ENCODE data around the gene VWA8. TPM values are rescaled to one million over a fixed set of nuclear protein-coding genes. Genes with fewer than 3 reads are reported as not detected.

The VWA8 gene
- total RNA-seq, 1 donor from 2014 or later, result 15.8 TPM

- Mint-ChIP-seq H3K4me1 (ENCODE audit: unreplicated experiment) (peaks cover 28% of the 10 kb centered on the region), H3K36me3 (ENCODE audit: unreplicated experiment) (peaks cover 13% of the 10 kb centered on the region), H3K27ac (ENCODE audit: unreplicated experiment) (no peak overlapping the region), H3K9me3 (ENCODE audit: unreplicated experiment) (peaks cover 6% of the 10 kb centered on the region), H3K27me3 (ENCODE audit: unreplicated experiment) (no peaks in the 10 kb centered on the region), H3K4me3 (ENCODE audit: unreplicated experiment) (no peak overlapping the region)
- DNase-seq (ENCODE audit: extremely low spot score, unreplicated experiment), result no peak
- TF ChIP-seq CTCF (IDR thresholded peaks at IDR 0.05), result no peak
Observed at GRCh38 chr13:41833201-41833600, 127.7 kb downstream of the VWA8 start.

- H3K4me3 Mint-ChIP-seq (ENCODE audit: unreplicated experiment), result no peak overlapping the region
- H3K27me3 Mint-ChIP-seq (ENCODE audit: unreplicated experiment), result no peaks in the 10 kb centered on the region
- DNase-seq (ENCODE audit: extremely low spot score, unreplicated experiment), result no peak
- H3K27ac Mint-ChIP-seq (ENCODE audit: unreplicated experiment), result peak overlapping the region; percentile 76
- H3K4me1 Mint-ChIP-seq (ENCODE audit: unreplicated experiment), result peaks cover 51% of the 10 kb centered on the region
- no peak for TF ChIP-seq CTCF (IDR thresholded peaks at IDR 0.05)
- H3K36me3 Mint-ChIP-seq (ENCODE audit: unreplicated experiment), result peaks cover 7% of the 10 kb centered on the region
- no peaks in the 10 kb centered on the region for H3K9me3 Mint-ChIP-seq (ENCODE audit: unreplicated experiment)
Observed at GRCh38 chr13:41827507-41828213, 133.2 kb downstream of the VWA8 start.

GRCh38 chr13:41825691-41826090, 135.2 kb downstream of the VWA8 start:
- TF ChIP-seq CTCF (IDR thresholded peaks at IDR 0.05), result no peak
- H3K27me3 Mint-ChIP-seq (ENCODE audit: unreplicated experiment), result no peaks in the 10 kb centered on the region
- DNase-seq (ENCODE audit: extremely low spot score, unreplicated experiment), result no peak
- peaks cover 10% of the 10 kb centered on the region for H3K36me3 Mint-ChIP-seq (ENCODE audit: unreplicated experiment)
- peak overlapping the region; percentile 76 for H3K27ac Mint-ChIP-seq (ENCODE audit: unreplicated experiment)
- no peaks in the 10 kb centered on the region for H3K9me3 Mint-ChIP-seq (ENCODE audit: unreplicated experiment)
- peaks cover 52% of the 10 kb centered on the region for H3K4me1 Mint-ChIP-seq (ENCODE audit: unreplicated experiment)
- H3K4me3 Mint-ChIP-seq (ENCODE audit: unreplicated experiment), result no peak overlapping the region

- H3K27me3 Mint-ChIP-seq (ENCODE audit: unreplicated experiment), result no peaks in the 10 kb centered on the region
- peaks cover 21% of the 10 kb centered on the region for H3K36me3 Mint-ChIP-seq (ENCODE audit: unreplicated experiment)
- peaks cover 44% of the 10 kb centered on the region for H3K4me1 Mint-ChIP-seq (ENCODE audit: unreplicated experiment)
- TF ChIP-seq CTCF (IDR thresholded peaks at IDR 0.05), result no peak
- H3K9me3 Mint-ChIP-seq (ENCODE audit: unreplicated experiment), result no peaks in the 10 kb centered on the region
- no peak overlapping the region for H3K27ac Mint-ChIP-seq (ENCODE audit: unreplicated experiment)
- no peak overlapping the region for H3K4me3 Mint-ChIP-seq (ENCODE audit: unreplicated experiment)
- no peak for DNase-seq (ENCODE audit: extremely low spot score, unreplicated experiment)
Observed at GRCh38 chr13:41823476-41823875, 137.4 kb downstream of the VWA8 start.

GRCh38 chr13:41822560-41822959, 138.3 kb downstream of the VWA8 start:
- no peak for TF ChIP-seq CTCF (IDR thresholded peaks at IDR 0.05)
- H3K36me3 Mint-ChIP-seq (ENCODE audit: unreplicated experiment), result peaks cover 23% of the 10 kb centered on the region

More at GRCh38 chr13:41822560-41822959, 138.3 kb downstream of the VWA8 start:
- Mint-ChIP-seq H3K27ac (ENCODE audit: unreplicated experiment) (no peak overlapping the region), H3K4me3 (ENCODE audit: unreplicated experiment) (no peak overlapping the region), H3K9me3 (ENCODE audit: unreplicated experiment) (no peaks in the 10 kb centered on the region), H3K4me1 (ENCODE audit: unreplicated experiment) (peaks cover 36% of the 10 kb centered on the region), H3K27me3 (ENCODE audit: unreplicated experiment) (no peaks in the 10 kb centered on the region)
- DNase-seq (ENCODE audit: extremely low spot score, unreplicated experiment), result no peak
